Stomach (tissue), 9 donors: ENCODE measurements around the gene CIART. TPM values are rescaled to one million over a fixed set of nuclear protein-coding genes. Genes with fewer than 3 reads are reported as not detected.

Source experiments
- DNase-seq, 2 donors: peaks; one replicate each; pipeline versions ENCODE4 v3.0.0 to v3.0.0-alpha.2; 2013 to 2019
- H3K27ac ChIP-seq, 5 donors: fragments of 200-600 bp in 4 of 5; sonication (generic) in 4 of 5; one replicate each; pipeline ENCODE4 v1.5.1; 2013 to 2019; ENCODE audit warnings: mild to moderate bottlenecking in 1 of 5, moderate library complexity in 1 of 5
- H3K27me3 ChIP-seq, 3 donors: fragments of 200-600 bp; sonication (generic); one replicate each; pipeline ENCODE4 v1.5.1; 2017 to 2019; ENCODE audit warnings: mixed run types in 1 of 3
- H3K36me3 ChIP-seq, 4 donors: fragments of 200-600 bp; sonication (generic); 1 replicate in 3 of 4; 2 replicates in 1 of 4; pipeline ENCODE4 v1.5.1; 2016 to 2019
- H3K4me1 ChIP-seq, 4 donors: fragments of 200-600 bp; sonication (generic); one replicate each; pipeline ENCODE4 v1.5.1; 2016 to 2019
- H3K4me3 ChIP-seq, 4 donors: fragments of 200-600 bp; sonication (generic) in 3 of 4; one replicate each; pipeline ENCODE4 v1.5.1; 2016 to 2019; ENCODE audit warnings: mild to moderate bottlenecking in 1 of 4
- H3K9me3 ChIP-seq, 4 donors: fragments of 200-600 bp; sonication (generic); one replicate each; pipeline ENCODE4 v1.5.1; 2016 to 2019
- EP300 ChIP-seq: sonication (generic); formaldehyde crosslinking; IDR thresholded peaks from one replicate; pipeline ENCODE4 v1.6.1; 2017; ENCODE audit warnings: antibody characterized with exemption
- POLR2A ChIP-seq, 4 donors: fragments of 450-650 bp; IDR thresholded peaks; one replicate each; pipeline ENCODE4 v1.6.1; 2016; ENCODE audit warnings: antibody characterized with exemption in 4 of 4, control low read depth in 2 of 4, mild to moderate bottlenecking in 1 of 4, moderate library complexity in 1 of 4
- POLR2AphosphoS5 ChIP-seq, 3 donors: sonication (generic); formaldehyde crosslinking; IDR thresholded peaks; one replicate each; pipeline ENCODE4 v1.6.1; 2016; ENCODE audit warnings: antibody characterized with exemption in 3 of 3
- WGBS, 5 donors: extraction: QIAGEN DNeasy Blood & Tissue Kit in 3 of 5; methylation state at CpG; one replicate each; pipeline versions ENCODE4 v1.1.5 to v1.1.7; 2013 to 2018; 5-methylcytosine and 5-hydroxymethylcytosine counted together
- intact Hi-C: fragments of 100-400 bp; cut with DNase I; formaldehyde crosslinking; loops from one replicate; pipeline ENCODE4 v1.15.1; 2023; ENCODE audit warnings: low total_unique reads
- polyA plus RNA-seq, 3 donors: library from polyadenylated mRNA; stranded (reverse); fragments of 200-250 nt; gene quantifications; one replicate each; pipeline ENCODE4 v1.2.3, GENCODE V29; 2013
- total RNA-seq, 5 donors: library from RNA; depleted of rRNA; stranded (reverse); fragments of >200 nt; gene quantifications; one replicate each; pipeline versions ENCODE4 v1.1.0 to v1.2.3, GENCODE V29; 2014 to 2016
- TF ChIP-seq, protein P1 (sequence below), 7 experiments: fragments of 450-650 bp in 4 of 7; fragments of 200-600 bp in 3 of 7; sonication (generic) in 3 of 7; IDR thresholded peaks; one replicate each; pipeline ENCODE4 v1.5.1; 2016 to 2019; ENCODE audit warnings: antibody characterized with exemption in 7 of 7, control low read depth in 2 of 7, mild to moderate bottlenecking in 1 of 7
- donor health status: healthy with polysubstance abuse.
- donor health status: Bipolar disorder and iron deficiency.
- donor health status: healthy.

The CIART gene
- total and polyA plus RNA-seq, 8 donors = 2.7 to 31.5 (median 4.0) TPM; not detected in 1

GRCh38 chr1:150282558-150282958 is 204 bp downstream of the CIART start:
- Histone ChIP-seq H3K9me3 (no peaks in the 10 kb centered on the region), H3K4me3 (peak overlapping the region; percentile 50 to 68 (median 56)), H3K4me1 (peaks cover 21 to 49% (median 36%) of the 10 kb centered on the region in 4 donors), H3K36me3 (peaks cover 0 to 33% (median 24%) of the 10 kb centered on the region in 4 donors), H3K27ac (peak overlapping the region; percentile 79 to 95 (median 87)), H3K27me3 (no peaks in the 10 kb centered on the region)
- TF ChIP-seq POLR2A (IDR thresholded peaks at IDR 0.05) (no peak), POLR2AphosphoS5 (IDR thresholded peaks at IDR 0.05) (peak in 2 of 3 donors; percentile 0 to 56), EP300 (no peak)
- 4 to 15% (median 8%) methylated on average over 21 of the region's 21 CpGs for whole genome bisulfite sequencing, 5 donors
- DNase-seq = no peak
- intact Hi-C loops = no loop called here

DNA sequence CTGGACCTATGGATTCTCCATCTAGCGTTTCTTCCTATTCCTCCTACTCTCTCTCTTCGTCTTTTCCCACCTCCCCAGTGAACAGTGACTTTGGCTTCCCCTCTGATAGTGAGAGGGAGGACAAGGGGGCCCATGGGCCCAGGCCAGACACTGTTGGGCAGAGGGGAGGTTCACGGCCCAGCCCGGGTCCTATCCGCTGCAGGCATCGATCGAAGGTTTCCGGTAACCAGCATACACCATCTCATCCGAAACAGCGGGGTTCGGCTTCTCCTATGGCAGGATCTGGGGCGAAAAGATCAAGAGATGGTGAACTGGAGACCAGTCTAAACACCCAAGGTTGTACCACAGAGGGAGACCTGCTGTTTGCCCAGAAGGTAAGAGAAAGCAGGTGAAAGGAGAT is 906 bp downstream of the CIART start:
- H3K27ac ChIP-seq = peak overlapping the region in 4 of 5 donors; percentile 79 to 95 (median 89)
- no peaks in the 10 kb centered on the region for H3K27me3 ChIP-seq
- no peaks in the 10 kb centered on the region for H3K9me3 ChIP-seq
- peaks cover 0 to 40% (median 26%) of the 10 kb centered on the region in 4 donors for H3K36me3 ChIP-seq
- TF ChIP-seq POLR2AphosphoS5 (IDR thresholded peaks at IDR 0.05) = no peak
- TF ChIP-seq POLR2A (IDR thresholded peaks at IDR 0.05) = no peak
- TF ChIP-seq EP300 = no peak
- TF ChIP-seq, protein P1, sequence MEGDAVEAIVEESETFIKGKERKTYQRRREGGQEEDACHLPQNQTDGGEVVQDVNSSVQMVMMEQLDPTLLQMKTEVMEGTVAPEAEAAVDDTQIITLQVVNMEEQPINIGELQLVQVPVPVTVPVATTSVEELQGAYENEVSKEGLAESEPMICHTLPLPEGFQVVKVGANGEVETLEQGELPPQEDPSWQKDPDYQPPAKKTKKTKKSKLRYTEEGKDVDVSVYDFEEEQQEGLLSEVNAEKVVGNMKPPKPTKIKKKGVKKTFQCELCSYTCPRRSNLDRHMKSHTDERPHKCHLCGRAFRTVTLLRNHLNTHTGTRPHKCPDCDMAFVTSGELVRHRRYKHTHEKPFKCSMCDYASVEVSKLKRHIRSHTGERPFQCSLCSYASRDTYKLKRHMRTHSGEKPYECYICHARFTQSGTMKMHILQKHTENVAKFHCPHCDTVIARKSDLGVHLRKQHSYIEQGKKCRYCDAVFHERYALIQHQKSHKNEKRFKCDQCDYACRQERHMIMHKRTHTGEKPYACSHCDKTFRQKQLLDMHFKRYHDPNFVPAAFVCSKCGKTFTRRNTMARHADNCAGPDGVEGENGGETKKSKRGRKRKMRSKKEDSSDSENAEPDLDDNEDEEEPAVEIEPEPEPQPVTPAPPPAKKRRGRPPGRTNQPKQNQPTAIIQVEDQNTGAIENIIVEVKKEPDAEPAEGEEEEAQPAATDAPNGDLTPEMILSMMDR (IDR thresholded peaks at IDR 0.05) = no peak
- WGBS, 5 donors = 81 to 87% (median 85%) methylated on average over 12 of the region's 12 CpGs
- H3K4me1 ChIP-seq = peaks cover 21 to 49% (median 36%) of the 10 kb centered on the region in 4 donors
- H3K4me3 ChIP-seq = peak overlapping the region; percentile 50 to 68 (median 56)
- intact Hi-C loops = no loop called here
- DNase-seq = no peak

DNA sequence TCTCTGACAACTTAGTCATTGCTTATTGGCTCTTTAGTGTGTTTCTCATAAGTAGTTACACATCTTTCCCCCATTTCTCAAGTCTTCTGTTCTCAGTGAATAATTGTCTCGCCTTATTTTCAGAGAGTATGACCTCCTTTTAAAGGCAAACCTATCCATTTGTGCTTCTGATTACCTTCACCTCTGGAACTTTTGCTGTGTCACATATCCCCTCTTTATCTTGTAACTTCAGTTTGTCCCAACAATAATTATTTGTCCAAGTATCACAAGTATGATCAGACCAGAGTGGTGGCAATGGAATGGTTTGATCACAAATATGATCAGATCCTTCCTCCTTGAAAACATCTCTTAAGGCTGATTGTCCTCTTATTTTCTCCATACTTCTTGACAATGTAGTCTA is 6.0 kb downstream of the CIART start:
- Histone ChIP-seq H3K4me3 (no peak overlapping the region), H3K27me3 (no peaks in the 10 kb centered on the region), H3K27ac (no peak overlapping the region), H3K4me1 (peaks cover 5 to 20% (median 15%) of the 10 kb centered on the region in 4 donors), H3K36me3 (peaks cover 0 to 40% (median 26%) of the 10 kb centered on the region in 4 donors), H3K9me3 (no peaks in the 10 kb centered on the region)
- intact Hi-C loops = no loop called here
- 84 to 96% (median 90%) methylated on average over 1 of the region's 1 CpG for WGBS, 5 donors
- DNase-seq = no peak
- no peak for TF ChIP-seq POLR2A (IDR thresholded peaks at IDR 0.05)
- no peak for TF ChIP-seq EP300

- peaks cover 5 to 17% (median 13%) of the 10 kb centered on the region in 4 donors for H3K4me1 ChIP-seq
- TF ChIP-seq POLR2A (IDR thresholded peaks at IDR 0.05) (no peak), EP300 (no peak), POLR2AphosphoS5 (IDR thresholded peaks at IDR 0.05) (no peak)
- TF ChIP-seq, protein P1 (IDR thresholded peaks at IDR 0.05) = no peak
- H3K27ac ChIP-seq = no peak overlapping the region
- intact Hi-C loops = no loop called here
- 82 to 91% (median 89%) methylated on average over 4 of the region's 4 CpGs for WGBS, 5 donors
- H3K36me3 ChIP-seq = peaks cover 0 to 40% (median 26%) of the 10 kb centered on the region in 4 donors
- H3K9me3 ChIP-seq = no peaks in the 10 kb centered on the region
- no peaks in the 10 kb centered on the region for H3K27me3 ChIP-seq
- no peak for DNase-seq
- no peak overlapping the region for H3K4me3 ChIP-seq
Measured at GRCh38 chr1:150288822-150289221, 6.5 kb downstream of the CIART start.

DNA sequence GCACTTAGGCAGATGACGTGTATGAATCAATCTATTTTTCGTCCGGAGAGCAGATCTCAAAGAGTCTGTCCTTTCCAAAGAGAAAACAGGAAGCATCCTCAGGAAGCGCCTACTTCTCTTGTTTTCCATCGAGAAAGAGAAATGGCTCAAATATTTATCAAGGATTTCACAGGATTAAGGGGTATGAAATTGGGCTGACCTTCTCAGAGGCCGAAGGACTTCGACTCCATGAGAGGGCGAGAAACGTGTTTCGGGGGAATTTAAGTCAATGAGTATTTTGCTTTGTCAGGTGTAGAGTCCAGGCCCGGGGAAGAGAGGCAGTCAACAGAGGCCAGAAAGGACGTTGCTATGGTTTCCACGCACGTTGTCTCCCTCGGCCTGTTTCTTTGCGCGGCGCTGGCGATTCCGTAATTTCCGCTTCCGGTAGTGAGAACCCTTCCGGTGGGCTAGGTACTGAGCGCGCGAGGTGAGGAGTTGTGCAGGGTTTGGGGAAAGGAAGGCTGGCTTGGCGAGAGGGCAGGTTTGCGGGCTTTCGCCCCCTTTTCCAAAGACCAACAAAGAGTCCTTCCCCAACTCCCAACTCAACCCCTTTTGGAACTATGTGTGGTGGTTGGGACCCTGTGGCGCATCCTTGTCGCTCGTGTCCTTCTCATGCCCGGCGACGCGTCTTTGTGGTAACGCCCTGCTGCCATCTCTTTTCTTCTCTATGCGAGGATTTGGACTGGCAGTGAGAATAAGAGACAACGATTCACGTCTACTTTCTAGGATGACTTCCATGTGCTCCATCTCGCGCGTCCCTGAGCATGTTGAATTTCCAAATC is 11.3 kb downstream of the CIART start, which contains the start of gene MRPS21:
Gene MRPS21 (plus strand): TSS at position 429 of the 821 bp plus-strand sequence. CDS start 506 bp downstream, outside the sequence.
- WGBS, 5 donors = 5 to 9% (median 5%) methylated on average over 42 to 43 of the region's 43 CpGs
- H3K9me3 ChIP-seq = no peaks in the 10 kb centered on the region
- peak in 2 of 4 donors; percentile 28 to 56 for TF ChIP-seq POLR2A (IDR thresholded peaks at IDR 0.05)
- TF ChIP-seq, protein P1 (IDR thresholded peaks at IDR 0.05) = no peak
- peak; percentile 86 to 94 (median 94) for TF ChIP-seq POLR2AphosphoS5 (IDR thresholded peaks at IDR 0.05)
- peak; percentile 27 for TF ChIP-seq EP300
- H3K4me3 ChIP-seq = peak within 1 kb of the TSS; percentile 66 to 83 (median 70)
- intact Hi-C loops = no loop called here
- no peaks in the 10 kb centered on the region for H3K27me3 ChIP-seq
- peaks cover 13 to 26% (median 24%) of the 10 kb centered on the region in 4 donors for H3K4me1 ChIP-seq
- peak within 1 kb of the TSS; percentile 55 to 86 (median 83) for H3K27ac ChIP-seq
- H3K36me3 ChIP-seq = peaks cover 19 to 39% (median 35%) of the 10 kb centered on the region in 4 donors
- DNase-seq = peak; percentile 86 to 98
